Suprapubic skin (tissue), 4 donors: ENCODE measurements around the gene SFT2D3. TPM values are rescaled to one million over a fixed set of nuclear protein-coding genes. Genes with fewer than 3 reads are reported as not detected.

Experiments used
- DNase-seq, 2 donors: peaks; one replicate each; pipeline ENCODE4 v3.0.0-alpha.2; 2019; ENCODE audit warnings: low spot score in 2 of 2
- H3K27ac ChIP-seq: fragments of 200-600 bp; sonication (generic); one replicate; pipeline ENCODE4 v1.5.1; 2019
- H3K27me3 ChIP-seq: fragments of 200-600 bp; sonication (generic); one replicate; pipeline ENCODE4 v1.5.1; 2019
- H3K36me3 ChIP-seq: fragments of 200-600 bp; sonication (generic); one replicate; pipeline ENCODE4 v1.5.1; 2019
- H3K4me1 ChIP-seq: fragments of 200-600 bp; sonication (generic); one replicate; pipeline ENCODE4 v1.5.1; 2019
- H3K4me3 ChIP-seq: fragments of 200-600 bp; sonication (generic); one replicate; pipeline ENCODE4 v1.5.1; 2019; ENCODE audit warnings: mild to moderate bottlenecking
- H3K9me3 ChIP-seq: fragments of 200-600 bp; sonication (generic); one replicate; pipeline ENCODE4 v1.5.1; 2019
- CTCF ChIP-seq, 2 donors: fragments of 200-600 bp in 1 of 2; fragments of 450-650 bp in 1 of 2; sonication (generic) in 1 of 2; IDR thresholded peaks; one replicate each; pipeline ENCODE4 v1.5.1; 2016 to 2019; ENCODE audit warnings: antibody characterized with exemption in 2 of 2, mild to moderate bottlenecking in 1 of 2, moderate library complexity in 1 of 2
- EP300 ChIP-seq: sonication (generic); formaldehyde crosslinking; IDR thresholded peaks from one replicate; pipeline ENCODE4 v1.6.1; 2017; ENCODE audit warnings: antibody characterized with exemption
- POLR2A ChIP-seq, 2 donors: fragments of 450-650 bp; IDR thresholded peaks; one replicate each; pipeline ENCODE4 v1.6.1; 2017; ENCODE audit warnings: antibody characterized with exemption in 2 of 2, mild to moderate bottlenecking in 2 of 2, moderate library complexity in 2 of 2
- POLR2AphosphoS5 ChIP-seq, 3 donors: sonication (generic); formaldehyde crosslinking; IDR thresholded peaks; one replicate each; pipeline ENCODE4 v1.6.1; 2017; ENCODE audit warnings: antibody characterized with exemption in 3 of 3
- WGBS: methylation state at CpG from one replicate; pipeline ENCODE4 v1.1.5; 2018; 5-methylcytosine and 5-hydroxymethylcytosine counted together
- total RNA-seq, 4 donors: library from RNA; depleted of rRNA; stranded (reverse); fragments of >200 nt; gene quantifications; one replicate each; pipeline ENCODE4 v1.1.0, GENCODE V29; 2016

Gene SFT2D3
- total RNA-seq, 4 donors from 2014 or later, result 10.2 to 15.9 (median 12.2) TPM

- H3K27me3 ChIP-seq, result no peaks in the 10 kb centered on the region
- H3K4me1 ChIP-seq, result peaks cover 46% of the 10 kb centered on the region
- H3K4me3 ChIP-seq, result no peak overlapping the region
- no peak overlapping the region for H3K27ac ChIP-seq
- H3K9me3 ChIP-seq, result no peaks in the 10 kb centered on the region
- 46% methylated on average over 5 of the region's 9 CpGs for WGBS
- H3K36me3 ChIP-seq, result peaks cover 36% of the 10 kb centered on the region
- TF ChIP-seq EP300, result no peak
- no peak for TF ChIP-seq POLR2AphosphoS5 (IDR thresholded peaks at IDR 0.05)
- no peak for TF ChIP-seq POLR2A (IDR thresholded peaks at IDR 0.05)
- TF ChIP-seq CTCF (IDR thresholded peaks at IDR 0.05), result no peak
- DNase-seq, result no peak
These were observed 6.8 kb downstream of the SFT2D3 start for GRCh38 chr2:127707890-127708648.

- 90% methylated on average over 13 of the region's 13 CpGs for WGBS
- H3K36me3 ChIP-seq, result peaks cover 43% of the 10 kb centered on the region
These were observed 8.0 kb downstream of the SFT2D3 start for GRCh38 chr2:127709336-127709735.

GRCh38 chr2:127712999-127713398 is 11.7 kb downstream of the SFT2D3 start:
- Histone ChIP-seq H3K4me1 (peaks cover 6% of the 10 kb centered on the region), H3K27ac (no peak overlapping the region), H3K36me3 (peaks cover 53% of the 10 kb centered on the region), H3K27me3 (no peaks in the 10 kb centered on the region), H3K4me3 (no peak overlapping the region), H3K9me3 (no peaks in the 10 kb centered on the region)
- WGBS, result 90% methylated on average over 2 of the region's 2 CpGs
- no peak for DNase-seq
- TF ChIP-seq POLR2A (IDR thresholded peaks at IDR 0.05) (no peak), POLR2AphosphoS5 (IDR thresholded peaks at IDR 0.05) (no peak), CTCF (IDR thresholded peaks at IDR 0.05) (no peak), EP300 (no peak)

More at GRCh38 chr2:127709336-127709735, 8.0 kb downstream of the SFT2D3 start:
- no peak overlapping the region for H3K4me3 ChIP-seq
- TF ChIP-seq POLR2A (IDR thresholded peaks at IDR 0.05) (no peak), EP300 (no peak), CTCF (IDR thresholded peaks at IDR 0.05) (no peak), POLR2AphosphoS5 (IDR thresholded peaks at IDR 0.05) (no peak)
- DNase-seq, result no peak
- H3K27ac ChIP-seq, result no peak overlapping the region
- H3K9me3 ChIP-seq, result no peaks in the 10 kb centered on the region
- H3K4me1 ChIP-seq, result peaks cover 34% of the 10 kb centered on the region
- no peaks in the 10 kb centered on the region for H3K27me3 ChIP-seq

- Histone ChIP-seq H3K4me3 (no peak overlapping the region), H3K4me1 (peaks cover under 1% of the 10 kb centered on the region), H3K36me3 (peaks cover 53% of the 10 kb centered on the region), H3K9me3 (no peaks in the 10 kb centered on the region), H3K27me3 (no peaks in the 10 kb centered on the region), H3K27ac (no peak overlapping the region)
- WGBS, result 92% methylated on average over 25 of the region's 25 CpGs
- TF ChIP-seq POLR2A (IDR thresholded peaks at IDR 0.05) (no peak), EP300 (no peak), POLR2AphosphoS5 (IDR thresholded peaks at IDR 0.05) (no peak), CTCF (IDR thresholded peaks at IDR 0.05) (no peak)
- no peak for DNase-seq
These were observed 12.3 kb downstream of the SFT2D3 start for GRCh38 chr2:127713562-127713961.

GRCh38 chr2:127715778-127716449 is 14.6 kb downstream of the SFT2D3 start:
- no peak overlapping the region for H3K27ac ChIP-seq
- H3K36me3 ChIP-seq, result peaks cover 57% of the 10 kb centered on the region
- no peaks in the 10 kb centered on the region for H3K9me3 ChIP-seq
- WGBS, result 94% methylated on average over 14 of the region's 14 CpGs
- no peak for DNase-seq
- no peak overlapping the region for H3K4me3 ChIP-seq
- H3K4me1 ChIP-seq, result no peaks in the 10 kb centered on the region
- no peak for TF ChIP-seq EP300
- TF ChIP-seq POLR2A (IDR thresholded peaks at IDR 0.05), result no peak
- TF ChIP-seq POLR2AphosphoS5 (IDR thresholded peaks at IDR 0.05), result no peak
- no peak for TF ChIP-seq CTCF (IDR thresholded peaks at IDR 0.05)
- no peaks in the 10 kb centered on the region for H3K27me3 ChIP-seq
